Spleen (tissue), 7 donors: ENCODE measurements around the gene PXYLP1.

ENCODE experiments used
- POLR2A ChIP-seq, 3 donors: fragments of 450-650 bp; IDR thresholded peaks; one replicate each; pipeline ENCODE4 v1.5.1; 2017; ENCODE audit warnings: antibody characterized with exemption in 3 of 3, mild to moderate bottlenecking in 1 of 3
- POLR2AphosphoS5 ChIP-seq, 3 donors: sonication (generic); formaldehyde crosslinking; IDR thresholded peaks; one replicate each; pipeline ENCODE4 v1.5.1; 2017; ENCODE audit warnings: antibody characterized with exemption in 3 of 3
- TF ChIP-seq, protein P1 (sequence below), 11 experiments: fragments of 200-600 bp in 7 of 11; fragments of 450-650 bp in 4 of 11; sonication (generic) in 4 of 11; IDR thresholded peaks in 8 of 11; conservative IDR thresholded peaks in 3 of 11; 1 replicate in 7 of 11; 2 replicates in 4 of 11; pipeline versions ENCODE4 v1.4.0 to v1.8.0; 2016 to 2021; ENCODE audit warnings: antibody characterized with exemption in 11 of 11, inconsistent platforms in 4 of 11, mild to moderate bottlenecking in 1 of 11
- donor health status: DM: no; HTN: no; CAD: no; lungs with moderate emphysema.
- donor health status: DM: no; HTN: no; CAD: no.
- donor health status: DM: no; HTN: no; CAD: no.

- TF ChIP-seq POLR2A (IDR thresholded peaks at IDR 0.05) (no peak), POLR2AphosphoS5 (IDR thresholded peaks at IDR 0.05) (no peak)
- TF ChIP-seq, protein P1, sequence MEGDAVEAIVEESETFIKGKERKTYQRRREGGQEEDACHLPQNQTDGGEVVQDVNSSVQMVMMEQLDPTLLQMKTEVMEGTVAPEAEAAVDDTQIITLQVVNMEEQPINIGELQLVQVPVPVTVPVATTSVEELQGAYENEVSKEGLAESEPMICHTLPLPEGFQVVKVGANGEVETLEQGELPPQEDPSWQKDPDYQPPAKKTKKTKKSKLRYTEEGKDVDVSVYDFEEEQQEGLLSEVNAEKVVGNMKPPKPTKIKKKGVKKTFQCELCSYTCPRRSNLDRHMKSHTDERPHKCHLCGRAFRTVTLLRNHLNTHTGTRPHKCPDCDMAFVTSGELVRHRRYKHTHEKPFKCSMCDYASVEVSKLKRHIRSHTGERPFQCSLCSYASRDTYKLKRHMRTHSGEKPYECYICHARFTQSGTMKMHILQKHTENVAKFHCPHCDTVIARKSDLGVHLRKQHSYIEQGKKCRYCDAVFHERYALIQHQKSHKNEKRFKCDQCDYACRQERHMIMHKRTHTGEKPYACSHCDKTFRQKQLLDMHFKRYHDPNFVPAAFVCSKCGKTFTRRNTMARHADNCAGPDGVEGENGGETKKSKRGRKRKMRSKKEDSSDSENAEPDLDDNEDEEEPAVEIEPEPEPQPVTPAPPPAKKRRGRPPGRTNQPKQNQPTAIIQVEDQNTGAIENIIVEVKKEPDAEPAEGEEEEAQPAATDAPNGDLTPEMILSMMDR (IDR thresholded peaks at IDR 0.05 in 8 of 11, conservative IDR thresholded peaks at IDR 0.05 in 3 of 11), result no peak
Observed at GRCh38 chr3:141259821-141260629, 28.4 kb downstream of the PXYLP1 start.
